Measurements from ENCODE around the gene DDB1. TPM values are rescaled to one million over a fixed set of nuclear protein-coding genes. Genes with fewer than 3 reads are reported as not detected.

Gene DDB1
- polyA plus RNA-seq, 2 donors: 51.3 to 78.7 TPM

Other genes with a start within 250 kb of the DDB1 start
- gene CD5, start 230.6 kb downstream of the DDB1 start, polyA plus RNA-seq: under 1 TPM; 0.39 to 0.52 TPM
- gene VPS37C, start 171.7 kb downstream of the DDB1 start, polyA plus RNA-seq: 10 to 100 TPM; 14.7 to 18.6 TPM
- gene PGA3, start 129.6 kb downstream of the DDB1 start, polyA plus RNA-seq: 10 to 100 TPM in 1 of 2 donors, 1 to 10 TPM in 1; 1.9 to 27.7 TPM
- 1 to 10 TPM; 1.0 to 9.5 TPM for gene PGA4, start 110.8 kb downstream of the DDB1 start, polyA plus RNA-seq
- gene PGA5, start 91.9 kb downstream of the DDB1 start, polyA plus RNA-seq: 1 to 10 TPM in 1 of 2 donors, under 1 TPM in 1; 0.11 to 3.2 TPM
- gene VWCE, start 37.8 kb downstream of the DDB1 start, polyA plus RNA-seq: under 1 TPM; 0.34 to 0.61 TPM
- 10 to 100 TPM; 23.9 to 42.5 TPM for gene TKFC, start 123 bp upstream of the DDB1 start, polyA plus RNA-seq
- 10 to 100 TPM; 11.4 to 20.4 TPM for gene CYB561A3, start 28.8 kb upstream of the DDB1 start, polyA plus RNA-seq
- 10 to 100 TPM; 24.4 to 32.9 TPM for gene TMEM138, start 29.3 kb upstream of the DDB1 start, polyA plus RNA-seq
- 10 to 100 TPM in 1 of 2 donors, 1 to 10 TPM in 1; 7.7 to 10.3 TPM for gene TMEM216, start 59.5 kb upstream of the DDB1 start, polyA plus RNA-seq
- gene CPSF7, start 96.9 kb upstream of the DDB1 start, polyA plus RNA-seq: 10 to 100 TPM; 32.7 to 43.1 TPM
- 10 to 100 TPM; 25.4 to 33.3 TPM for gene SDHAF2, start 97.0 kb upstream of the DDB1 start, polyA plus RNA-seq
- gene LRRC10B, start 175.6 kb upstream of the DDB1 start, polyA plus RNA-seq: under 1 TPM; 0.04 to 0.19 TPM
- gene SYT7, start 248.0 kb upstream of the DDB1 start, polyA plus RNA-seq: 1 to 10 TPM; 1.3 to 2.2 TPM